HG02938 (cell line): ENCODE measurements around the gene PSMA4.
A peak's percentile ranks its signal among the peaks of the same experiment; 100 is the strongest.
"Not testable (repeated sequence)": the region's sequence is repeated elsewhere in the genome, so short reads cannot be mapped to it uniquely, and the experiment has no call there.

ENCODE experiments used
- ATAC-seq: cut with Tn5 transposase; IDR thresholded peaks from one replicate; pipeline ENCODE4 v1.9.1; 2021; ENCODE audit warnings: mild to moderate bottlenecking, moderate library complexity; ENCODE audit not compliant: unreplicated experiment

The PSMA4 gene

GRCh38 chr15:78540141-78540870, at the start of gene PSMA4:
Gene PSMA4, plus strand, starts transcription at chr15:78540444. Its CDS starts 1,484 bp downstream, at chr15:78541928.
- peak; percentile 73 for ATAC-seq

- no peak for ATAC-seq
These were observed 47.4 kb upstream of the PSMA4 start for GRCh38 chr15:78492872-78493271.

GRCh38 chr15:78501857-78502256, 38.4 kb upstream of the PSMA4 start:
- no peak for ATAC-seq

- ATAC-seq: no peak
These were observed 37.6 kb upstream of the PSMA4 start for GRCh38 chr15:78502641-78503040.

- peak; percentile 86 for ATAC-seq
These were observed 33.0 kb upstream of the PSMA4 start, which contains the start of gene HYKK for GRCh38 chr15:78506971-78507830. Gene HYKK, plus strand, starts transcription at chr15:78507577. Its CDS starts 5,512 bp downstream, at chr15:78513089.

DNA sequence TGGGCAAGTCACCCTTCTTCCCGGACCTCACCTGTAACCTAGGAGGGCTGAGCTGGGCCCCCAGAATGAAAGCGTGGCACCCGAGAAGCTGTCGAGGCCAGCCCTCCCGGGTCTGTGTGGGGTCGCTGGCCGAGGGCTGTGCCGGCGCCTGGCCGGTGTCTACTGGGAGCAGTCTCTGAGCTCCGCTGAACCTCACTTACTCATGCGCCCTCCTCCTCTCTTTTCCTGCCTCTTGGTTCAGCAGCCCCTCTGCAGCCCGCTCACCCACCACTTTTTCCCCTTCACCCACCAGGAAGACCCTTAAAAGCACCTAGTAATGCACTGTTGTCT, 32.4 kb upstream of the PSMA4 start:
- ATAC-seq: peak; percentile 43

- no peak for ATAC-seq
These were observed 32.0 kb upstream of the PSMA4 start for GRCh38 chr15:78508272-78508671.

DNA sequence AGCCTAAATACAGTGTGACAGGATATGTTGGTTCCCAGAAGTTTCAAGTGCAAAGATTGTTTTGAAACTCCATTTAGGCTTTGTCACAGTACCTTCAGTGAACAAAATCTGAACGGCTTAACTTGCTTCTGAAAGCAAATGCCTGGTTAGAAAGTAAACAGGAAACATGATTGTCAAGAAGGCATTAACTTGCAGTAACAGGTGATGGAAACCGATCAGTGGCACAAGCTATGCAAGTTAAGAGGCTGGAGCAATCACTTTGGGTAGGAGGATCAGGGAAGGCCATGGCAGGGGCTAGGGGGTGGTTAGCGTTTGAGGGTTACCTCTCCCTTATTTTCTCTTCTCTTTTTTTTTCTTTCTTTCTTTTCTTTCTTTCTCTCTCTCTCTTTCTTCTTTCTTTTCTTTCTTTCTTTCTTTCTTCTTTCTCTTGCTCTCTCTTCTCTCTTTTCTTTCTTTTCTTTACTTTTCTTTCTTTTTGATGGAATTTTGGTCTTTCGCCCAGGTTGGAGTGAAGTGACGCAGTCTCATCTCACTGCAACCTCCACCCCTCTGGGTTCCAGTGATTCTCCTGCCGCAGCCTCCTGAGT, 30.4 kb upstream of the PSMA4 start:
- ATAC-seq: no peak

- ATAC-seq: not testable (repeated sequence)
These were observed 20.2 kb upstream of the PSMA4 start for GRCh38 chr15:78520035-78520434.

DNA sequence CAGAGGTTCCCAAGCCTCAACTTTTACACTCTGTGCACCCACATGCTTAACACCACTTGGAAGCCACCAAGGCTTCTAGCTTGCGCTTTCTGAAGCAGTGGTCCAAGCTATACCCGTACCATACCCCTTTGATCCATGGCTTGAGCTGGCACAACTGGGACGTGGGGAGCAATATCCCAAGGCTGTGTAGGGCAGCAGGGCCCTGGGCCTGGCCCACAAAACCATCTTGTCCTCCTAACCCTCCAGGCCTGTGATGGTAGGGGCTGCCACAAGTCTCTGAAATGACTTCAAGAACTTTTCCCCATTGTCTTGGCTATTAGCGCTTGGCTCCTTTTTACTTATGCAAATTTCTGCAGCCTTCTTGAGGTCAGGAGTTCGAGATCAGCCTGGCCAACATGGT, 16.0 kb upstream of the PSMA4 start:
- no peak for ATAC-seq

- no peak for ATAC-seq
These were observed 12.9 kb upstream of the PSMA4 start for GRCh38 chr15:78527325-78527724.

DNA sequence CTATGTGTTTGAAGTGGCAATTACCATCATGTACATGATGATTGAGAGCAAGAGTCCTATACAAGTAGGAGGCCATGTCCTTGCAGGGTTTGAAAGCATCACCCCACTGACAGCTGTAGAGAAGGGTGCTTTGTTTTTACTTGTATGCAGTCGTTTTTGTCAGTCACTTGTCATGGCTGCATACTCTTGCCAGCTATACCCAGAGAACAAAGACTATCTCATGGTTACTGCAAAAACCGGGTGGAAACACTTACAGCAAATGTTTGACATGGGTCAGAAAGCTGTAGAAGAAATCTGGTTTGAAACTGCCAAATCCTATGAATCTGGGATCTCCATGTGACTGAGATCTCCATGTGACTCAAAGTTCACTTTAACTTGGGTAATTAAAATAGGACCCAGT, 6.9 kb upstream of the PSMA4 start:
- ATAC-seq: no peak

DNA sequence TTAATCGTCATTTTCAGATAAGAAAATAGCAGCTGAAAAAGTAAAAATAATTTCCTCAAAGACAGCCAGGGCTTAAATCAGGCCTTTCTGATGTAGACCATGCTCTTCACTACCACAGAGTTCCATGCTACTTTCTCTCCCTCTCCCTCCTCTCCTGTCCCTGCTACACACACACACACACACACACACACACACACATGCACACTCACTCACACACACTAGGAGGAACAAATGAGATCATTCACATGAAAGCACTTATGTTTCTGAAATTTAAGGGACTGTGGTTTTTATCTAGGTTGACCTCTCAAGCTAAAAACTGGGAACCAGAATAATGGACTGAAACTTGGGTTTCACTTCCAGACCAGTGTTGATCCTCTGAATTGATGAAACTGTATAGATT, 4.1 kb upstream of the PSMA4 start:
- ATAC-seq: no peak

GRCh38 chr15:78537266-78537905, 2.9 kb upstream of the PSMA4 start:
- no peak for ATAC-seq

DNA sequence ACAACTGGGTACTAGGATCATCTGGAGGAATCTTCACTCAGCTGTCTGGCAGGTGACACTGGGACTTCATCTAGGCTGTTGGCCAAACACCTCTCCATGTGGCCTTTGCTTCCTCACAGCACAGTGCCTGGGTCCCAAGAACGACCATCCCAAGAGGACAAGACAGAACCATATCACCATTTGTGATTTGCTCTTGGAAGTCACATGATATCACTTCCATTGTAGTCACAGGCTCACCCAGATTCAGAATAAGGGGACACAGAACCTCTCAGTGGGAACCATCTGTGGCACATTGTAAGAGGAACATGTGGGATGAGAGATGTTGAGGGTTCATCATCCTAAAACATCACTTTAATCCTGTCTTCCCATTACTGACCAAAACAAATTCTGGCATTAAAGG, 1.9 kb upstream of the PSMA4 start:
- ATAC-seq: no peak

- not testable (repeated sequence) for ATAC-seq
These were observed 642 bp upstream of the PSMA4 start for GRCh38 chr15:78539464-78540140.

DNA sequence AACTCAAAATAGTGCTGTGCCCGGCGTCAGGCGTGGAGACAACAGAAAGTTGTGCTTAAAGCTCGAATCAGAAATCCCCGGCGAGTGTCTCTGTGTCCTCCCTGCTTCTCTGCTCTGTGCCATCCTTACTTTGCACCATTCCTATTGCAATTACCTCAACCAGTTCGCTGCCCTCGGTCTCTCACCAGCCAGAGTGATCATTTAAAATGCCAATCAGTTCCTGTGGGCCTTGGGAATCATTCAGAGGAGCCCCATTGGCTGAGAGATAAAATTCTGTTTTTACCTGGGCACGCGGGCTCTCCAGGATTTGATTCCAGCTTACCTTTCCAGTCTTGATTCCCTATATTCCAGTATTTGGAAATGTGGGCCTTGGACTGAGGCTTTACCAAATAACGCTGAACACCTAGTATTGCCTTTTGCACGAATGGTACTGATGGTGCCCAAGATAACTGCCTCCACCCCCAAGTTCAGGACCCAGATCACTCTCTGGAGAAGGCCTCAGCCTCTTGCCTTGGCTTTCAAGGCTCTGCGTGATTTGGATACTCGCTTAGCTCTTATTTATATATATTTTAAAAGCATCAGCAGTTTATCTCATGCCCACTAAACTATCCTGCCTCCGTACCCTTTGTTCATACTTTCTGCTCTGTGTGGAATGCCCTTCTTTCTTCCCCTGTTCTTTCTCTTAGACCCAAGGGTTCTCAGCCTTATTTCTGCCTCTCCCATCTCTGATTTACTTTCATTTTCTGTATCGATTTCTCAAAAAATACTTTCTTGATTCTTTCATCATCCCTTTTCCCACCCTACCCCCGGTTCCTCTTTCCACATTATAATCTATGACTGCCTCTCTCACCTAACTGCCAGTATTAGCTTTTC, 863 bp downstream of the PSMA4 start:
- no peak for ATAC-seq

DNA sequence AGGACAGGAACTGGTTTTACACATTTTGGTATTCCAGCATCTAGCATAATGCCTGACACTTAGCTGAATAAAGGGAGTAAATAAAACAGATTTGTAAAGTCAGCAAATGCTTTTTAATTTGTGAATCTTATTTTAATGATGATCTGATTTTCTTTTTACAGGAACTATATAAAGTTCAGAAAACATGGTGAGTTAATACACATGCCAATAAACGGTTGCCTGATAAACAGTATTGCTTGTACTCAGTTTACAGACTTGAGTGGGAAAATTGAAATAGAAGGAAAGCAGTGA, 1.4 kb downstream of the PSMA4 start:
- no peak for ATAC-seq

GRCh38 chr15:78542647-78543046, 2.4 kb downstream of the PSMA4 start:
- no peak for ATAC-seq

- no peak for ATAC-seq
These were observed 9.9 kb downstream of the PSMA4 start for GRCh38 chr15:78550194-78550593.
